Measurements from ENCODE around the gene ELP5.

DNA sequence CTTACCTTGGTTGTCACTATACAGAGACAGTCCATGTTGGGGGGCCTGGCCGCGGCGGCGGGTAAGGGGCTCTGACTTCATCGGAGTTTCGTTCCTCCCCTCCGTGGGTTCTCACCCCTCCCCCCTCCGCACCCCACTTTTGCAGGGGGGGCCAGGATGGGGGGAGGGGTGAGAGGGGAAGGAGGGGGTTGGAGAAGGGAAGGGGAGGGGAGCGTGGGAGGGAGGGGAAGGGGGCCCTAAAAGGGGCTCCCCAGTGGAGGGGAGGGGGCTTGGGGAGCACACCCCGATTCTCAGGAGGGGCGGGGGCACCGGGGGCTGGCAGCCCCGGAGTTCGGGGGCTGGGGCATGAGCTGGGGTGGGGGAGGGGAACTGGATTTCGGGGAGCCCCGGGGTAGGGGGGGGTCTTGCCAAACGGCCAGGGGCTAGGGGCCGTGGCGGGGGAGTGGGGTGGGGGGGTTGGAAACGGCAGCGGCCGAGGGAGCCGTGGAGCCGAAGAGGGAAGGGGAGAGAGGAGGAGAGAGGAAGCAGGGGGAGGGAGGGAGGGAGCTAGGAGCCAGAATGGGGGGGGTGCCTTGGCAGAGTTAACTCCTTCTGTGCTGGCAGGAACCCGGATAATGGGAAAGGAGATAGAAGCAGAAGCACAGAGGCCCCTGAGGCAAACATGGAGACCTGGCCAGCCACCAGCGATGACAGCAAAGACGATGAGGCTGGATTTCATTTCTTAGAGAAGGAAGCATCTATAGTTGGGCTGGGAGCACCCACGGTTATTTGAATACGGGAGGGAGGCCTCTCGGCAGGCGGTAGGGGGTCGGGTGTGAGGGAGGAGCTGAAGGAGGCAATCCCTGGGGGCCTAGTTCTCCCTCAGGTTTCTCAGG, 34.7 kb upstream of the ELP5 start:
- no peak for TF ChIP-seq ZNF530 (tag by site-specific recombination; IDR thresholded peaks at IDR 0.05; ENCODE audit: low read depth)
- no peak for TF ChIP-seq ZBTB21 (tag by site-specific recombination; IDR thresholded peaks at IDR 0.05)
- no peak for TF ChIP-seq ZNF777 (tag by site-specific recombination; IDR thresholded peaks at IDR 0.05; ENCODE audit: borderline replicate concordance)
- TF ChIP-seq, protein P1, sequence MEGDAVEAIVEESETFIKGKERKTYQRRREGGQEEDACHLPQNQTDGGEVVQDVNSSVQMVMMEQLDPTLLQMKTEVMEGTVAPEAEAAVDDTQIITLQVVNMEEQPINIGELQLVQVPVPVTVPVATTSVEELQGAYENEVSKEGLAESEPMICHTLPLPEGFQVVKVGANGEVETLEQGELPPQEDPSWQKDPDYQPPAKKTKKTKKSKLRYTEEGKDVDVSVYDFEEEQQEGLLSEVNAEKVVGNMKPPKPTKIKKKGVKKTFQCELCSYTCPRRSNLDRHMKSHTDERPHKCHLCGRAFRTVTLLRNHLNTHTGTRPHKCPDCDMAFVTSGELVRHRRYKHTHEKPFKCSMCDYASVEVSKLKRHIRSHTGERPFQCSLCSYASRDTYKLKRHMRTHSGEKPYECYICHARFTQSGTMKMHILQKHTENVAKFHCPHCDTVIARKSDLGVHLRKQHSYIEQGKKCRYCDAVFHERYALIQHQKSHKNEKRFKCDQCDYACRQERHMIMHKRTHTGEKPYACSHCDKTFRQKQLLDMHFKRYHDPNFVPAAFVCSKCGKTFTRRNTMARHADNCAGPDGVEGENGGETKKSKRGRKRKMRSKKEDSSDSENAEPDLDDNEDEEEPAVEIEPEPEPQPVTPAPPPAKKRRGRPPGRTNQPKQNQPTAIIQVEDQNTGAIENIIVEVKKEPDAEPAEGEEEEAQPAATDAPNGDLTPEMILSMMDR (tag by site-specific recombination; IDR thresholded peaks at IDR 0.05): no peak
- TF ChIP-seq, protein P2, sequence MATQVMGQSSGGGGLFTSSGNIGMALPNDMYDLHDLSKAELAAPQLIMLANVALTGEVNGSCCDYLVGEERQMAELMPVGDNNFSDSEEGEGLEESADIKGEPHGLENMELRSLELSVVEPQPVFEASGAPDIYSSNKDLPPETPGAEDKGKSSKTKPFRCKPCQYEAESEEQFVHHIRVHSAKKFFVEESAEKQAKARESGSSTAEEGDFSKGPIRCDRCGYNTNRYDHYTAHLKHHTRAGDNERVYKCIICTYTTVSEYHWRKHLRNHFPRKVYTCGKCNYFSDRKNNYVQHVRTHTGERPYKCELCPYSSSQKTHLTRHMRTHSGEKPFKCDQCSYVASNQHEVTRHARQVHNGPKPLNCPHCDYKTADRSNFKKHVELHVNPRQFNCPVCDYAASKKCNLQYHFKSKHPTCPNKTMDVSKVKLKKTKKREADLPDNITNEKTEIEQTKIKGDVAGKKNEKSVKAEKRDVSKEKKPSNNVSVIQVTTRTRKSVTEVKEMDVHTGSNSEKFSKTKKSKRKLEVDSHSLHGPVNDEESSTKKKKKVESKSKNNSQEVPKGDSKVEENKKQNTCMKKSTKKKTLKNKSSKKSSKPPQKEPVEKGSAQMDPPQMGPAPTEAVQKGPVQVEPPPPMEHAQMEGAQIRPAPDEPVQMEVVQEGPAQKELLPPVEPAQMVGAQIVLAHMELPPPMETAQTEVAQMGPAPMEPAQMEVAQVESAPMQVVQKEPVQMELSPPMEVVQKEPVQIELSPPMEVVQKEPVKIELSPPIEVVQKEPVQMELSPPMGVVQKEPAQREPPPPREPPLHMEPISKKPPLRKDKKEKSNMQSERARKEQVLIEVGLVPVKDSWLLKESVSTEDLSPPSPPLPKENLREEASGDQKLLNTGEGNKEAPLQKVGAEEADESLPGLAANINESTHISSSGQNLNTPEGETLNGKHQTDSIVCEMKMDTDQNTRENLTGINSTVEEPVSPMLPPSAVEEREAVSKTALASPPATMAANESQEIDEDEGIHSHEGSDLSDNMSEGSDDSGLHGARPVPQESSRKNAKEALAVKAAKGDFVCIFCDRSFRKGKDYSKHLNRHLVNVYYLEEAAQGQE (tag by site-specific recombination; IDR thresholded peaks at IDR 0.05): no peak
- no peak for TF ChIP-seq ZNF175 (tag by site-specific recombination; IDR thresholded peaks at IDR 0.05)
- TF ChIP-seq ZNF350 (tag by site-specific recombination; IDR thresholded peaks at IDR 0.05): no peak
- TF ChIP-seq ZNF24 (tag by site-specific recombination; IDR thresholded peaks at IDR 0.05): no peak
- no peak for TF ChIP-seq ZBTB1 (tag by site-specific recombination; IDR thresholded peaks at IDR 0.05)
- TF ChIP-seq, protein P3, sequence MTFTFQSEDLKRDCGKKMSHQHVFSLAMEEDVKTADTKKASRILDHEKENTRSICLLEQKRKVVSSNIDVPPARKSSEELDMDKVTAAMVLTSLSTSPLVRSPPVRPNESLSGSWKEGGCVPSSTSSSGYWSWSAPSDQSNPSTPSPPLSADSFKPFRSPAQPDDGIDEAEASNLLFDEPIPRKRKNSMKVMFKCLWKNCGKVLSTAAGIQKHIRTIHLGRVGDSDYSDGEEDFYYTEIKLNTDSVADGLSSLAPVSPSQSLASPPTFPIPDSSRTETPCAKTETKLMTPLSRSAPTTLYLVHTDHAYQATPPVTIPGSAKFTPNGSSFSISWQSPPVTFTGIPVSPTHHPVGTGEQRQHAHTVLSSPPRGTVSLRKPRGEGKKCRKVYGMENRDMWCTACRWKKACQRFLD (tag by site-specific recombination; IDR thresholded peaks at IDR 0.05): no peak
